Neuron (in vitro differentiated cells): ENCODE results near the gene MUS81.

Source experiments
- H2AFZ ChIP-seq: one replicate; pipeline ENCODE4 v1.6.1; 2013; ENCODE audit warnings: low read depth, mild to moderate bottlenecking, inconsistent platforms, low read length, moderate library complexity
- H3K27me3 ChIP-seq: one replicate; pipeline ENCODE4 v1.6.1; 2013; ENCODE audit warnings: low read length; ENCODE audit not compliant: insufficient read depth
- H3K36me3 ChIP-seq: one replicate; pipeline ENCODE4 v1.6.1; 2013; ENCODE audit warnings: low read length; ENCODE audit not compliant: insufficient read depth
- H3K4me1 ChIP-seq: one replicate; pipeline ENCODE4 v1.6.1; 2013; ENCODE audit warnings: low read length; ENCODE audit not compliant: insufficient read depth
- H3K4me3 ChIP-seq: 2 replicates; pipeline ENCODE4 v1.5.1; 2013; ENCODE audit warnings: mild to moderate bottlenecking, low read length, moderate library complexity
- H3K9me3 ChIP-seq: one replicate; pipeline ENCODE4 v1.6.1; 2013; ENCODE audit warnings: low read length

Gene MUS81

DNA sequence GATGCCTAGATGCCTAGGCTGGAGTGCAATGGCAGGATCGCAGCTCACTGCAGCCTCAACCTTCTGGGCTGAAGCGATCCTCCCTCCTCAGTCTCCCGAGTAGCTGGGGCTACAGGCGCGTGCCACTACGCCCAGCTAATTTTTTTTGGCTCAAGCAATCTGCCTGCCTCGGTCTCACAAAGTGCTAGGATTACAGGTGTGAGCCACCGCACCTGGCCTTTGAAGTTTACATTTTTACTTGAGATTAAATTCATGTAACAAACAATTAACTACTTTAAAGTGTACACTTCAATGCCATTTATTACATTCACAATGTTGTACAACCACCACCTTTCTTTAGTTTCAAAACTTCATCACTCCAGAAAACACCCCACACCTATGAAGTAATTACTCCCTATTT is 43.5 kb downstream of the MUS81 start:
- Histone ChIP-seq H3K4me1 (peaks cover 13% of the 10 kb centered on the region), H3K9me3 (no peaks in the 10 kb centered on the region), H3K36me3 (no peaks in the 10 kb centered on the region), H3K4me3 (no peak overlapping the region), H3K27me3 (peaks cover 21% of the 10 kb centered on the region), H2AFZ (no peak overlapping the region)

DNA sequence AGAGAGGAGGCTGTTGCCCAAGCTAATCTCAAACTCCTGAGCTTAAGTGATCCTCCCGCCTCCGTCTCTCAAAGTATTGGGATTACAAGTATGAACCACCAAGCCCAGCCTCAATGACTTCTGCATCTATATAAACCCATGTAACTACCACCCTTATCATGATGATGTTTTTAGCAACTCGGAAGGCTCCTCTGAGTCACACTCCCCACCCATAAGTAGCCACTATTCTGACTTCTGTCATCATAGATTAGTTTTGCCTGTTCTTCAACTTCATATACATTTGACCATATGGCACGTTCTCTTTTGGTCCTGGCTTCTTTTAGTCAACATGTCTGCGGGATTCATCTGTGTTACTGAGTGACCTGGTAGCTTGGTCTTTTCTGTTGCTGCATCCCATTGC is 46.4 kb downstream of the MUS81 start:
- Histone ChIP-seq H3K4me3 (no peak overlapping the region), H3K36me3 (no peaks in the 10 kb centered on the region), H3K27me3 (peaks cover 7% of the 10 kb centered on the region), H3K4me1 (peaks cover 13% of the 10 kb centered on the region), H2AFZ (no peak overlapping the region), H3K9me3 (no peaks in the 10 kb centered on the region)

- Histone ChIP-seq H3K9me3 (no peaks in the 10 kb centered on the region), H2AFZ (no peak overlapping the region), H3K4me3 (no peak overlapping the region), H3K4me1 (peaks cover 6% of the 10 kb centered on the region), H3K27me3 (no peaks in the 10 kb centered on the region), H3K36me3 (no peaks in the 10 kb centered on the region)
These were observed 47.6 kb downstream of the MUS81 start for GRCh38 chr11:65907878-65908277.

DNA sequence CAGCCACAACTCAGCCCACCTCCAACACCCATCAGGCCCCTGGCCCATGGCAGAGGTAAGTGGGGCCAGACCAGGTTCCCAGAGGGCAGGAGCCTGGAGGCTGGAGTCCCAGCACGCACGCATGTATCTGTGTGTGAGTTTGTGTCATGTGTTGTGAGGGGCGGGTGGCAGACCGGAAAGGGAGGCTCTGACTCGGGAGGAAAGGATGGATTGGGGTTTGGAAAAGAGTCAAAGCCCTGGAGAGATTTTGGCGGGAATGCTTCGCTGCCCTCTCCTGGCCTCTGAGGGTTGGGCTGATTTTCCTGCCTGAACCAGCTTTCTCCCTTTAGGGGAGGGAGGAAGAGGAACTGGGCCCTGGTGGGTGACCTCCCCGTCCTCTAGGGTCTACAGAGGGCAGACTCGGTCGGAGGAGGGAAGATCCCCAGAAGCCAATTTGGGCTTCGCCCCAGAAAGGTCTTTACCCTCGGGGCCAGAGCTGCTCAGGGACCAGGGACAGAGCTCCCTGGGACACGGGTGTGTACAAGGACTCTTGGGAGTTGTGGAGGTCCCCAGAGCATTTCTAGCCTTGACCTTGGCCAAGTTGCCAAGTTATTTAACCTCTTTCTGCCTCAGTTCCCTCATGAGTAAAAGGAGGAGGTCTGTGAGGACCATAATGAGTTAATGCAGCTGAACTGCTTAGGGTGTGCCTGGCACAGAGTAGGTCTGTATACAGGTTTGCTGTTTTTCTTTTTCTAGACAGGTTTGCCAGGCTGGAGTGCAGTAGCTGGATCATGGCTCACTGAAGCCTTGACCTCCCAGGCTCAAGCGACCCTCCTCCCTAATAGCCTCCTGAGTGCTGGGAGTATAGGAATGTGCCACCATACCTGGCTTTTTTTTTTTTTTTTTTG is 51.7 kb downstream of the MUS81 start:
- no peaks in the 10 kb centered on the region for H3K4me1 ChIP-seq
- no peak overlapping the region for H3K4me3 ChIP-seq
- no peaks in the 10 kb centered on the region for H3K27me3 ChIP-seq
- peak overlapping the region; percentile 33 for H2AFZ ChIP-seq
- no peaks in the 10 kb centered on the region for H3K36me3 ChIP-seq
- H3K9me3 ChIP-seq = no peaks in the 10 kb centered on the region

- Histone ChIP-seq H3K4me3 (no peak overlapping the region), H3K4me1 (peaks cover 6% of the 10 kb centered on the region), H3K36me3 (peaks cover 4% of the 10 kb centered on the region), H2AFZ (no peak overlapping the region), H3K27me3 (no peaks in the 10 kb centered on the region), H3K9me3 (no peaks in the 10 kb centered on the region)
These were observed 52.6 kb downstream of the MUS81 start for GRCh38 chr11:65912845-65913244.

DNA sequence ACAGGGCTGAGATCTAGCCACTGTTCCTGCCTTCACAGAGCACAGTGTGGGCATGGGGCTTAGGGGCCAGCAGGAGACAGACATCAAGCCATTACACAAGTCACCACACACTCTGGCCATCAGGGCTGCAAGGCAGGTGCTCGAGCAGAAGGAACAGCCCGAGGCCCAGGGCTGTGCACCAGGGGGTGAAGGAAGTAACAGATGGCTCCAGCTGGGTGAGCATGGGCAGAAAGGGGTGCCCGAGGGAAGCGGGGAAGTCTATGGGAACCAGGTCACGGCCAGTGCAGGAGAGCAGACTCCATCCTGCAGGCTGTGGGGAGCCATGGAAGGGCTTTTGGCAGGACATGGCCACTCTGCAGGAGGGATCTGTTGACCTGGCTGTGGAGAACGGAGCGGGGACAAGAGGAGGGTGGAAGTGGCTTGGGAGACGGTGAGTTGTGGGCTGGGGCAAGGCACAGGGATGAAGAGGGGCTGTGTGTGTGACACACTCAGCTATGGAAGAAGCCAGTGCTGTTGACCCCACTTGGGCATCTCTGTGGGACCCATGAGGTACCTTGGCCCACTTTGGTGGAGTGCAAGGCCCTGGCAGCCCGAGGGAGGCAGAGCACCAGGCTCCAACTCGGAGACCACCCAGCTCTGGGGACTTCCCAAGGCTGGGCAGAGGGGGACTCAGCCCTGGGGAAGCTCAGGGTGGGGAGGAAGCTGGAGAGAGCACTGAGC is 55.0 kb downstream of the MUS81 start:
- Histone ChIP-seq H3K27me3 (no peaks in the 10 kb centered on the region), H3K36me3 (peaks cover 4% of the 10 kb centered on the region), H3K4me3 (no peak overlapping the region), H3K4me1 (peaks cover 16% of the 10 kb centered on the region), H3K9me3 (no peaks in the 10 kb centered on the region), H2AFZ (no peak overlapping the region)

- H3K36me3 ChIP-seq = peaks cover 4% of the 10 kb centered on the region
- H3K9me3 ChIP-seq = no peaks in the 10 kb centered on the region
- H3K4me1 ChIP-seq = peaks cover 22% of the 10 kb centered on the region
- H2AFZ ChIP-seq = no peak overlapping the region
- no peak overlapping the region for H3K4me3 ChIP-seq
- no peaks in the 10 kb centered on the region for H3K27me3 ChIP-seq
These were observed 55.6 kb downstream of the MUS81 start for GRCh38 chr11:65915821-65916251.
